ENCODE measurements around the gene PDS5B.

- no peak for TF ChIP-seq CTCF (IDR thresholded peaks at IDR 0.05)
- no peak for TF ChIP-seq ZFX (IDR thresholded peaks at IDR 0.05; ENCODE audit: borderline replicate concordance)
Measured at GRCh38 chr13:32723987-32724386, 137.7 kb downstream of the PDS5B start.

Data from 22Rv1 (cell line).